PC-9 (cell line): Measurements from ENCODE around the gene AK8. TPM values are rescaled to one million over a fixed set of nuclear protein-coding genes. Genes with fewer than 3 reads are reported as not detected.

Experiments used
- BruUV-seq: library from RNA; stranded (reverse); fragments of 400-500 nt; replicated peaks from 2 replicates; lab custom pipeline; 2021; lab: Mats Ljungman, UMichigan
- CTCF ChIA-PET: fragments of 300-600 bp; sonication (Branson Sonifier 250); formaldehyde crosslinking; loops from one replicate; lab custom pipeline; 2022; ENCODE audit warnings: antibody characterized with exemption; lab: Charles Lee
- POLR2A ChIA-PET: fragments of 300-600 bp; sonication (Branson Sonifier 250); formaldehyde crosslinking; loops from one replicate; lab custom pipeline; 2022; ENCODE audit warnings: antibody characterized with exemption; ENCODE audit not compliant: unreplicated experiment; lab: Charles Lee
- DNase-seq, 2 experiments: peaks; one replicate each; pipeline versions ENCODE4 v3.0.0 to v3.0.0-alpha.2; 2015 to 2022; ENCODE audit warnings: mixed read lengths in 1 of 2
- H2AFZ ChIP-seq: fragments of 200-600 bp; sonication (generic); 2 replicates; pipeline ENCODE4 v1.8.1; 2017; ENCODE audit warnings: antibody characterized with exemption
- H3F3A ChIP-seq: fragments of 200-600 bp; sonication (generic); 2 replicates; pipeline ENCODE4 v1.8.1; 2017; ENCODE audit warnings: antibody characterized with exemption, mild to moderate bottlenecking, low read depth; ENCODE audit not compliant: insufficient read depth
- H3K27ac ChIP-seq: fragments of 200-600 bp; sonication (generic); 2 replicates; pipeline ENCODE4 v1.6.1; 2016; ENCODE audit warnings: mixed run types
- H3K27me3 ChIP-seq: fragments of 200-600 bp; sonication (generic); 2 replicates; pipeline ENCODE4 v1.6.1; 2016; ENCODE audit warnings: low read depth, mixed run types; ENCODE audit not compliant: insufficient read depth
- H3K36me3 ChIP-seq: fragments of 200-600 bp; sonication (generic); 2 replicates; pipeline ENCODE4 v1.6.1; 2016; ENCODE audit warnings: low read depth, mixed run types
- H3K4me1 ChIP-seq: fragments of 200-600 bp; sonication (generic); replicated peaks from 2 replicates; pipeline ENCODE4 v1.6.1; 2016; ENCODE audit warnings: mixed run types; ENCODE audit not compliant: insufficient read depth
- H3K4me2 ChIP-seq: fragments of 200-600 bp; sonication (generic); 2 replicates; pipeline ENCODE4 v1.6.1; 2017; ENCODE audit warnings: mixed run types
- H3K4me3 ChIP-seq: fragments of 200-600 bp; sonication (generic); 2 replicates; pipeline ENCODE4 v1.6.1; 2016; ENCODE audit warnings: mixed run types
- H3K79me2 ChIP-seq: fragments of 200-600 bp; sonication (generic); 2 replicates; pipeline ENCODE4 v1.6.1; 2017; ENCODE audit warnings: low read depth, mixed run types
- H3K9me2 ChIP-seq: fragments of 200-600 bp; sonication (generic); 2 replicates; pipeline ENCODE4 v1.8.1; 2017; ENCODE audit warnings: mild to moderate bottlenecking; ENCODE audit not compliant: insufficient read depth
- H3K9me3 ChIP-seq: fragments of 200-600 bp; sonication (generic); 2 replicates; pipeline ENCODE4 v1.8.1; 2016; ENCODE audit warnings: low read depth; ENCODE audit not compliant: insufficient read depth
- H4K20me1 ChIP-seq: fragments of 200-600 bp; sonication (generic); 2 replicates; pipeline ENCODE4 v1.8.1; 2017; ENCODE audit not compliant: insufficient read depth
- EZH2 ChIP-seq: fragments of 200-600 bp; sonication (generic); IDR thresholded peaks from 2 replicates; pipeline ENCODE4 v1.8.0; 2017; ENCODE audit warnings: antibody characterized with exemption, low read depth
- intact Hi-C: fragments of 100-400 bp; cut with micrococcal nuclease; formaldehyde crosslinking; loops from one replicate; pipeline ENCODE4 v1.10.0; 2022; ENCODE audit not compliant: unreplicated experiment
- total RNA-seq: library from RNA; stranded (reverse); gene quantifications from 2 replicates; pipeline ENCODE4 v1.2.3, GENCODE V29; 2021
- TF ChIP-seq, protein P1 (sequence below): fragments of 200-600 bp; sonication (generic); conservative IDR thresholded peaks from 2 replicates; pipeline ENCODE4 v1.6.1; 2017; ENCODE audit warnings: mixed run types, antibody characterized with exemption, mild to moderate bottlenecking, moderate library complexity

Gene AK8
- total RNA-seq, 1 experiment from 2014 or later: 7.2 TPM

DNA sequence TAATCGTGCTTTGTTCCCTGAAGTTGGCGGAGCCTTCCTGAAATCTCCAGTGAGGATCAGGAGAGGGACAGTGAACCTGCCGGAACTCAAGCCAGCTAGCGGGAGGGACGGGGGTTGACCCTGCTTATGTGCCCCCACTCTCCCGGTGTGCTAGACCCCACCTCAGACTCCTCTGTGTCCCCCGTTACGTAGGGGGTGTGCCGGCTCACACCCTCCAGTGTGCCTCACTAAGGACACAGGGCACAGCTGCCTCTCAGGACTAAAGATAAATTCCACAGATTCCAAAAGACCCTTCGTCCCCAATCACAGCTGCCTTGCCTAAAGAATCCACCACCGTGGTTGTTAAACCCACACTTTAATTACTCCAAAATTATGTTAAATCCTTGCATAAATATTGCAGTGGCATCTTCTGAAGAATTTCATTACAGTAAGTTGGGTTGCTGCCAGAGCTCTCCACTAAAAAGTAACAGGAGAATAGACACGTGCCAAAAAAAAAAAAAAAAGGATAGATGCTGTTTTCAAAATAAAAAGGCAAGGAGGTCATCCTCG lies 134.1 kb downstream of the AK8 start:
- CTCF ChIA-PET: no interaction called here
- H3K9me3 ChIP-seq: no peaks in the 10 kb centered on the region
- BruUV-seq: no TSS peak

DNA sequence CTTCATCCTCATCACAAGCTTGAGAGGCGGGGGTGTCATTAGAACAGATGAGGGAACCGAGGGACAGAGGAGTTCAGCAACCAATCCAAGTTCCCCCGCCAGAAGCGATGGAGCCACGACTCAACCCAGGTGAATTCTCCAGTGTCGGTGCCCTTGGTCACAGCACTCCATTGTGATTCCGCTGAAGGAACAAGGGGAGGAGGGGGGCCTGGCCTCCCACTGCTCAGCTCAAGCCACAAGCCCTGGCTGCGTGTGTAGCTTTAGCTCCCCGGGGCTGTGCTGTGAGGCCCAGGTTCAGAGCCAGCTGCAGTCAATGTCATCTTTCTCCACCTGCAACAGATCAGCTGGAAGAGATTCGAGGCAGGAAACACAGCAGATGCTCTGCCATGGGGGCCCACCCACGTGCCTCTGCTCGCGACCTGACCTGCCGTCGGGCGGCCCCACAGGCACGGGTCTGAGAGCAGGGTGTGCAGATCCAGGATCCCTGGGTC lies 135.2 kb downstream of the AK8 start:
- H3F3A ChIP-seq: no peaks in the 10 kb centered on the region
- no peak for TF ChIP-seq EZH2
- no peak for DNase-seq
- no peak overlapping the region for H3K4me2 ChIP-seq
- no peak overlapping the region for H3K4me3 ChIP-seq
- no peak overlapping the region for H3K27ac ChIP-seq
- peaks cover 50% of the 10 kb centered on the region for H3K27me3 ChIP-seq
- H3K79me2 ChIP-seq: no peaks in the 10 kb centered on the region
- no peaks in the 10 kb centered on the region for H3K36me3 ChIP-seq
- no peaks in the 10 kb centered on the region for H3K9me3 ChIP-seq
- no TSS peak for BruUV-seq
- H4K20me1 ChIP-seq: no peaks in the 10 kb centered on the region
- H2AFZ ChIP-seq: no peak overlapping the region
- H3K4me1 ChIP-seq: no peaks in the 10 kb centered on the region
- CTCF ChIA-PET: no interaction called here
- POLR2A ChIA-PET: no interaction called here
- no peaks in the 10 kb centered on the region for H3K9me2 ChIP-seq
- intact Hi-C loops: no loop called here

More for the DNA sequence above, 134.1 kb downstream of the AK8 start:
- POLR2A ChIA-PET: no interaction called here
- DNase-seq: no peak
- Histone ChIP-seq H3K27ac (no peak overlapping the region), H3F3A (no peaks in the 10 kb centered on the region), H3K4me3 (no peak overlapping the region), H3K9me2 (no peaks in the 10 kb centered on the region), H3K27me3 (peaks cover 50% of the 10 kb centered on the region), H3K79me2 (no peaks in the 10 kb centered on the region), H4K20me1 (no peaks in the 10 kb centered on the region), H3K36me3 (no peaks in the 10 kb centered on the region), H2AFZ (no peak overlapping the region), H3K4me1 (no peaks in the 10 kb centered on the region), H3K4me2 (no peak overlapping the region)
- TF ChIP-seq, protein P1, sequence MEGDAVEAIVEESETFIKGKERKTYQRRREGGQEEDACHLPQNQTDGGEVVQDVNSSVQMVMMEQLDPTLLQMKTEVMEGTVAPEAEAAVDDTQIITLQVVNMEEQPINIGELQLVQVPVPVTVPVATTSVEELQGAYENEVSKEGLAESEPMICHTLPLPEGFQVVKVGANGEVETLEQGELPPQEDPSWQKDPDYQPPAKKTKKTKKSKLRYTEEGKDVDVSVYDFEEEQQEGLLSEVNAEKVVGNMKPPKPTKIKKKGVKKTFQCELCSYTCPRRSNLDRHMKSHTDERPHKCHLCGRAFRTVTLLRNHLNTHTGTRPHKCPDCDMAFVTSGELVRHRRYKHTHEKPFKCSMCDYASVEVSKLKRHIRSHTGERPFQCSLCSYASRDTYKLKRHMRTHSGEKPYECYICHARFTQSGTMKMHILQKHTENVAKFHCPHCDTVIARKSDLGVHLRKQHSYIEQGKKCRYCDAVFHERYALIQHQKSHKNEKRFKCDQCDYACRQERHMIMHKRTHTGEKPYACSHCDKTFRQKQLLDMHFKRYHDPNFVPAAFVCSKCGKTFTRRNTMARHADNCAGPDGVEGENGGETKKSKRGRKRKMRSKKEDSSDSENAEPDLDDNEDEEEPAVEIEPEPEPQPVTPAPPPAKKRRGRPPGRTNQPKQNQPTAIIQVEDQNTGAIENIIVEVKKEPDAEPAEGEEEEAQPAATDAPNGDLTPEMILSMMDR: no peak
- no peak for TF ChIP-seq EZH2
- intact Hi-C loops: no loop called here

DNA sequence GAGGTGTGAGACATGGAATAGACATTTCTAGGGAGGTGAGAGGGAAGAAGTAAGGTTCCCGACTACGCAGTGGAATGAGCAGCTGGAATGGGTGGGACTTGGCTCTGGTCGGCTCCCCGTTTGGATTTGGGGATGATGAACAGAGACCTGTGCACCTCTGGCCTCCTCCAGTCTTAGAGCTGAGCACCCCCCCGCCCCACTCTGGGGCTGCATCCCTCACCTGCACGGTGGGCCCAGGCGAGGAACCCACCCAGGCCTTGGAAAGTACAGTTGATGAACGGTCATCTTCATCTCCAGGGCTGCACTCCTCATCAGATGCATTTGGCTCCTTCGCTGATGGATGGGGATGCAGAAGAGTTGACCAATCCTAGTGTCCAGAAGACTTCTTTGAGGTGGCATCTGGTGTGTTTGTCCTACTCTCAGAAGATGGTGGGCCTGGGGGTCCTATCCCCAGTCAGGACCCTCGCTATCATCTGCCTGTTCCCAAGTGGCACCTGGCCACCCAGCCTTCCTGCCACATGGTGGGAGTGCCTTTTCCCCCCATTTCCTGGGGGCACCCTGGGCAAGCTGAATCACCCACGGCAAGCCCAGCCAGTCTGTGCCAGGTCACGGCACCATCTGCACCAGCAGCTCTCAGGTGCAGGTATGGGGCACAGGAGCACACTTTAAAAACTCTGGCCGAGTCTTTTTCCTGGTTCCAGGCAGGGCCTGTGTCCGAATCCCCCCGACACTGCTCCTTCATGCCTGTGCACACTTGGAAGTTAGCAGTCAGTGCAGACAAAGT lies 137.4 kb downstream of the AK8 start:
- DNase-seq: no peak
- CTCF ChIA-PET: no interaction called here
- no peak for TF ChIP-seq EZH2
- TF ChIP-seq, protein P1: no peak

More for the DNA sequence above, 137.4 kb downstream of the AK8 start:
- Histone ChIP-seq H3K9me2 (no peaks in the 10 kb centered on the region), H2AFZ (no peak overlapping the region), H3K79me2 (no peaks in the 10 kb centered on the region), H3K4me1 (no peaks in the 10 kb centered on the region), H3F3A (no peaks in the 10 kb centered on the region), H3K9me3 (no peaks in the 10 kb centered on the region), H3K4me3 (no peak overlapping the region), H3K27ac (no peak overlapping the region), H3K4me2 (no peak overlapping the region), H3K27me3 (peaks cover 41% of the 10 kb centered on the region), H4K20me1 (no peaks in the 10 kb centered on the region), H3K36me3 (no peaks in the 10 kb centered on the region)
- no TSS peak for BruUV-seq
- POLR2A ChIA-PET: no interaction called here
- intact Hi-C loops: no loop called here
